GM12892 (cell line): ENCODE measurements around the gene HOXA11.

ENCODE experiments used
- POLR2A ChIP-seq: IDR thresholded peaks from 2 replicates; pipeline ENCODE4 v1.6.1; 2011; ENCODE audit warnings: low read depth, low read length, control low read depth
- POLR2AphosphoS5 ChIP-seq: IDR thresholded peaks from 2 replicates; pipeline ENCODE4 v1.6.1; 2011; ENCODE audit warnings: low read depth, low read length, control low read depth

GRCh38 chr7:27192546-27193334 lies 7.7 kb upstream of the HOXA11 start:
- TF ChIP-seq POLR2A (no peak), POLR2AphosphoS5 (no peak)
